Measurements from ENCODE around the gene WWC2.
"Not testable (repeated sequence)": the region's sequence is repeated elsewhere in the genome, so short reads cannot be mapped to it uniquely, and the experiment has no call there.

Gene WWC2

GRCh38 chr4:183142571-183143550 is 43.8 kb downstream of the WWC2 start:
- no peak for DNase-seq

- DNase-seq, result no peak
Observed at GRCh38 chr4:183144787-183145186, 45.7 kb downstream of the WWC2 start.

GRCh38 chr4:183145773-183146172 is 46.7 kb downstream of the WWC2 start:
- no peak for DNase-seq

- no peak for DNase-seq
Observed at GRCh38 chr4:183146478-183146877, 47.4 kb downstream of the WWC2 start.

GRCh38 chr4:183147196-183147595 is 48.1 kb downstream of the WWC2 start:
- no peak for DNase-seq

GRCh38 chr4:183147983-183148382 is 48.9 kb downstream of the WWC2 start:
- no peak for DNase-seq

GRCh38 chr4:183149616-183150539 is 50.8 kb downstream of the WWC2 start:
- DNase-seq, result no peak

GRCh38 chr4:183150664-183151063 is 51.6 kb downstream of the WWC2 start:
- not testable (repeated sequence) for DNase-seq

- not testable (repeated sequence) for DNase-seq
Observed at GRCh38 chr4:183152232-183152631, 53.2 kb downstream of the WWC2 start.

GRCh38 chr4:183153190-183153916 is 54.3 kb downstream of the WWC2 start:
- no peak for DNase-seq

- DNase-seq, result no peak
Observed at GRCh38 chr4:183154701-183155391, 55.8 kb downstream of the WWC2 start.

- no peak for DNase-seq
Observed at GRCh38 chr4:183155450-183156184, 56.6 kb downstream of the WWC2 start.

- no peak for DNase-seq
Observed at GRCh38 chr4:183157215-183157614, 58.2 kb downstream of the WWC2 start.

- DNase-seq, result no peak
Observed at GRCh38 chr4:183158062-183158461, 59.0 kb downstream of the WWC2 start.

GRCh38 chr4:183161630-183162029 is 62.6 kb downstream of the WWC2 start:
- no peak for DNase-seq

- DNase-seq, result no peak
Observed at GRCh38 chr4:183163135-183163534, 64.1 kb downstream of the WWC2 start.

- DNase-seq, result no peak
Observed at GRCh38 chr4:183164963-183165362, 65.9 kb downstream of the WWC2 start.

- no peak for DNase-seq
Observed at GRCh38 chr4:183165376-183165775, 66.3 kb downstream of the WWC2 start.

- DNase-seq, result no peak
Observed at GRCh38 chr4:183170894-183171293, 71.8 kb downstream of the WWC2 start.

- DNase-seq, result no peak
Observed at GRCh38 chr4:183171484-183172267, 72.6 kb downstream of the WWC2 start.

- no peak for DNase-seq
Observed at GRCh38 chr4:183172881-183173280, 73.8 kb downstream of the WWC2 start.

Data from activated naive CD4-positive, alpha-beta T cell treated with Interleukin-2 at 50 U/mL for 16 hours (primary cell).